22Rv1 (cell line): Measurements from ENCODE around the gene NAIF1.
A peak's percentile ranks its signal among the peaks of the same experiment; 100 is the strongest.

Experiments used
- H3K27ac ChIP-seq: fragments of 450-650 bp; 2 replicates; pipeline ENCODE4 v1.5.1; 2017
- ZFX ChIP-seq: fragments of 450-650 bp; IDR thresholded peaks from 2 replicates; pipeline ENCODE4 v1.6.1; 2017; ENCODE audit warnings: antibody characterized with exemption, borderline replicate concordance
- TF ChIP-seq, protein P1 (sequence below): fragments of 450-650 bp; IDR thresholded peaks from 2 replicates; pipeline ENCODE4 v1.5.1; 2017; ENCODE audit warnings: mild to moderate bottlenecking

NAIF1 gene

DNA sequence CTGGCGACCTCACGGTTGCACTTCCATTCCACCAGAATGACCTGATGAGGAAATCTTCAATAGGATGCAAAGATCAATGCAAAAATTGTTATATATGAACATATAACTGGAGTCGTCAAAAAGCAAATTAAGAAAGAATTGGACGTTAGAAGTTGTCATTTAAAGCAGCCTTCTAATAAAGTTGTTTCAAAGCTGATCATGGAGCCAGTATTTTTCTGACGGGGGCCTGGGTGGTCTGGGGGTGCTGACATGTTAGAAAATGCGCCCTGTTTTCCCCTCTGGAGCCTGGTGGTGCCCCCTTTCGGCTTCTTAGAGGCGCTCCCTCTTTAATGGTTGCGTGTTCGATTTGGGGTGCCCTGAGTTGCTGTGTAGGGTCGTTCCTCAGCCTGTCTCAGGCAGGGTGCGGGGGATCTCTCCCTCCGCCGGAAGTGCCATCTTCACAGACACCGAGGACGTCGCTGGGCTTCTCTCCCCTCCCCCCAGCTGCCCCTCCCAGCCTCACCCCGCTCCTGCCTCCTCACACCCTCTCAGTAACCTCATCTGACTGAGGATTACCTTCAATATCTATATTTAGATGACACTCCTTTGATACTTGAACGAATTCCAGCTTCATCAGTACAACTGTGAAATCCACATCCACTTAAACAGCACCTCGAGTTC, 42.1 kb upstream of the NAIF1 start:
- no peak for TF ChIP-seq ZFX
- peak overlapping the region; percentile 34 for H3K27ac ChIP-seq

DNA sequence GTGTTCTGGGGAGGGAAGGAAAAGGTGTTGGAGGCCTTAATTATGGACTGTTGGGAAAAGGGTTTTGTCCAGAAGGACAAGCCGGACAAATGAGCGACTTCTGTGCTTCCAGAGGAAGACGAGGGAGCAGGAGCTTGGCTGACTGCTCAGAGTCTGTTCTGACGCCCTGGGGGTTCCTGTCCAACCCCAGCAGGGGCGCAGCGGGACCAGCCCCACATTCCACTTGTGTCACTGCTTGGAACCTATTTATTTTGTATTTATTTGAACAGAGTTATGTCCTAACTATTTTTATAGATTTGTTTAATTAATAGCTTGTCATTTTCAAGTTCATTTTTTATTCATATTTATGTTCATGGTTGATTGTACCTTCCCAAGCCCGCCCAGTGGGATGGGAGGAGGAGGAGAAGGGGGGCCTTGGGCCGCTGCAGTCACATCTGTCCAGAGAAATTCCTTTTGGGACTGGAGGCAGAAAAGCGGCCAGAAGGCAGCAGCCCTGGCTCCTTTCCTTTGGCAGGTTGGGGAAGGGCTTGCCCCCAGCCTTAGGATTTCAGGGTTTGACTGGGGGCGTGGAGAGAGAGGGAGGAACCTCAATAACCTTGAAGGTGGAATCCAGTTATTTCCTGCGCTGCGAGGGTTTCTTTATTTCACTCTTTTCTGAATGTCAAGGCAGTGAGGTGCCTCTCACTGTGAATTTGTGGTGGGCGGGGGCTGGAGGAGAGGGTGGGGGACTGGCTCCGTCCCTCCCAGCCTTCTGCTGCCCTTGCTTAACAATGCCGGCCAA, 41.3 kb upstream of the NAIF1 start:
- TF ChIP-seq, protein P1, sequence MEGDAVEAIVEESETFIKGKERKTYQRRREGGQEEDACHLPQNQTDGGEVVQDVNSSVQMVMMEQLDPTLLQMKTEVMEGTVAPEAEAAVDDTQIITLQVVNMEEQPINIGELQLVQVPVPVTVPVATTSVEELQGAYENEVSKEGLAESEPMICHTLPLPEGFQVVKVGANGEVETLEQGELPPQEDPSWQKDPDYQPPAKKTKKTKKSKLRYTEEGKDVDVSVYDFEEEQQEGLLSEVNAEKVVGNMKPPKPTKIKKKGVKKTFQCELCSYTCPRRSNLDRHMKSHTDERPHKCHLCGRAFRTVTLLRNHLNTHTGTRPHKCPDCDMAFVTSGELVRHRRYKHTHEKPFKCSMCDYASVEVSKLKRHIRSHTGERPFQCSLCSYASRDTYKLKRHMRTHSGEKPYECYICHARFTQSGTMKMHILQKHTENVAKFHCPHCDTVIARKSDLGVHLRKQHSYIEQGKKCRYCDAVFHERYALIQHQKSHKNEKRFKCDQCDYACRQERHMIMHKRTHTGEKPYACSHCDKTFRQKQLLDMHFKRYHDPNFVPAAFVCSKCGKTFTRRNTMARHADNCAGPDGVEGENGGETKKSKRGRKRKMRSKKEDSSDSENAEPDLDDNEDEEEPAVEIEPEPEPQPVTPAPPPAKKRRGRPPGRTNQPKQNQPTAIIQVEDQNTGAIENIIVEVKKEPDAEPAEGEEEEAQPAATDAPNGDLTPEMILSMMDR: no peak
- H3K27ac ChIP-seq: peak overlapping the region; percentile 18; the same call in 1 of the 2 replicates

DNA sequence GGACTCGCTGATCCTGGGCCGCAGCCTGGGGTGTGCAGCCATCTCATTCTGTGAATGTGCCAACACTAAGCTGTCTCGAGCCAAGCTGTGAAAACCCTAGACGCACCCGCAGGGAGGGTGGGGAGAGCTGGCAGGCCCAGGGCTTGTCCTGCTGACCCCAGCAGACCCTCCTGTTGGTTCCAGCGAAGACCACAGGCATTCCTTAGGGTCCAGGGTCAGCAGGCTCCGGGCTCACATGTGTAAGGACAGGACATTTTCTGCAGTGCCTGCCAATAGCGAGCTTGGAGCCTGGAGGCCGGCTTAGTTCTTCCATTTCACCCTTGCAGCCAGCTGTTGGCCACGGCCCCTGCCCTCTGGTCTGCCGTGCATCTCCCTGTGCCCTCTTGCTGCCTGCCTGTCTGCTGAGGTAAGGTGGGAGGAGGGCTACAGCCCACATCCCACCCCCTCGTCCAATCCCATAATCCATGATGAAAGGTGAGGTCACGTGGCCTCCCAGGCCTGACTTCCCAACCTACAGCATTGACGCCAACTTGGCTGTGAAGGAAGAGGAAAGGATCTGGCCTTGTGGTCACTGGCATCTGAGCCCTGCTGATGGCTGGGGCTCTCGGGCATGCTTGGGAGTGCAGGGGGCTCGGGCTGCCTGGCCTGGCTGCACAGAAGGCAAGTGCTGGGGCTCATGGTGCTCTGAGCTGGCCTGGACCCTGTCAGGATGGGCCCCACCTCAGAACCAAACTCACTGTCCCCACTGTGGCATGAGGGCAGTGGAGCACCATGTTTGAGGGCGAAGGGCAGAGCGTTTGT, 40.5 kb upstream of the NAIF1 start:
- TF ChIP-seq, protein P1: no peak
- no peak for TF ChIP-seq ZFX
- H3K27ac ChIP-seq: peak overlapping the region; percentile 18

DNA sequence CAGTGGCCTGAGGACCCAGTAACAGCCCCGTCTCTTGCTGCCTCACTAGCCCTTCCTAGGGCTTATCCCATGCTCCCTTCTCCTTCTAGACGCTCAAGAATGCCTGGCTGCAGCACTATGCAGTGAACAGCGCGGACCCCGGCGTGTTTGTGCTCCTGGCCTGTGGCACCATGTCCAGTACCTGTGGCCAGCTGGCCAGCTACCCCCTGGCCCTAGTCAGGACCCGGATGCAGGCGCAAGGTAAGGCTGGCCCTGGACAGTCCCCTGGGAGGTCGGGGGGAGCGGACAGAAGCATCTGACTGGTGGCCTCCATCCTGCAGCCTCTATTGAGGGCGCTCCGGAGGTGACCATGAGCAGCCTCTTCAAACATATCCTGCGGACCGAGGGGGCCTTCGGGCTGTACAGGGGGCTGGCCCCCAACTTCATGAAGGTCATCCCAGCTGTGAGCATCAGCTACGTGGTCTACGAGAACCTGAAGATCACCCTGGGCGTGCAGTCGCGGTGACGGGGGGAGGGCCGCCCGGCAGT, 39.9 kb upstream of the NAIF1 start:
- TF ChIP-seq, protein P1: no peak
- TF ChIP-seq ZFX: no peak

DNA sequence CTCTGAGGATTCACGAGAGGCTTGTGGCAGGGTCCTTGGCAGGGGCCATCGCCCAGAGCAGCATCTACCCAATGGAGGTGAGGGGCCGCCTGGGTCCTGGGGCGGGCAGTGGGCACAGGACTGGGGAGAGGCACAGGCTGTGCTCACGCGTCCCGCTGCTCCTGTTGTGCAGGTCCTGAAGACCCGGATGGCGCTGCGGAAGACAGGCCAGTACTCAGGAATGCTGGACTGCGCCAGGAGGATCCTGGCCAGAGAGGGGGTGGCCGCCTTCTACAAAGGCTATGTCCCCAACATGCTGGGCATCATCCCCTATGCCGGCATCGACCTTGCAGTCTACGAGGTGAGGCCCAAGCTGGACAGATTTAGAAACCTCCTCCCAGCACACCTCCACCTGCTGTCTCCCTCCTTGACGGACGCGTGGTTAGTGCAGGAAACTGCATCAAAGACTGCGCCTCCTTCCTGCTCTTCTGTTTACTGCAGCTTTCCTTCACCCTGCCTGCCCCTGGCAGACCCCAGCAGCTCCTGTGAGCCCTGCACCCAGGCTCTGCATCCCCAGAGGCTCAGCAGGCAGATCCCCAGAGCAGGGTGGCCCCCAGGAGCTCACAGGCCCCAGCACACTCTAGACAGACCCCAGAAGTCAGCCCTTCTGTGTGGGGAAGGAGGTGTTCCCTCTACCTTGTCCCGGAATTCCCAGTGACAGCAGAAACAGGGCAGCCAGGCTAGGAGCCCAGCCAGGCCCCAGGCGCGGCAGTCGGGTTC, 39.2 kb upstream of the NAIF1 start:
- no peak for TF ChIP-seq ZFX
- TF ChIP-seq, protein P1: no peak
- no peak overlapping the region for H3K27ac ChIP-seq

More for the DNA sequence above, 39.9 kb upstream of the NAIF1 start:
- H3K27ac ChIP-seq: no peak overlapping the region; the same call in 1 of the 2 replicates

DNA sequence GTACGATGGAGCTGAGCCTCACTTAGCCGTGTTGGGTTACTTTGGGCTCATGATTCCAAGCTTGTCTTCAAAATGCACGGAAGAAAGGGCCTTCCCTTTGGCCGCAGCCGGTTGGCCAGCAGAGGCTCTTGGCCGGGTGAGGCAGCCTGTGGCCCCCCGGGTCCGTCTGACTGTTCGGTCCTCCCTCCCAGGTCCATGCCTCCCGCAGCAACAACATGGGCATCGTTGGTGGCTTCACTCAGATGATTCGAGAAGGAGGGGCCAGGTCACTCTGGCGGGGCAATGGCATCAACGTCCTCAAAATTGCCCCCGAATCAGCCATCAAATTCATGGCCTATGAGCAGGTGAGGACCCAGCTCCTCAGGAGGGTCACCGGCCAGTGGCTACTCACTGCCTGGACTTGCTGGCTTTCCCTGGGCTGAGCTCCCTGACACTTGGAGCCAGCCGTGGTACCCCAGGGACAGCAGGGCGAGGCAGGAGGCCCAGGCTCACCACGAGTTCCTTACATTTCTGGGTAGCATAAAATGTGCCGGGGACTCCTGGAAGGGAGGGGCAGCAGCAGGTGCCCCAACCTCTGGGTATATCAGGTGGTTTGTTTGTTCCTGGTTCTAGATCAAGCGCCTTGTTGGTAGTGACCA, 38.5 kb upstream of the NAIF1 start:
- TF ChIP-seq, protein P1: no peak
- TF ChIP-seq ZFX: no peak
- no peak overlapping the region for H3K27ac ChIP-seq
